Loucy (cell line): Measurements from ENCODE around the gene GLG1.

ENCODE experiments used
- CTCF ChIP-seq: fragments of 200-600 bp; sonication (generic); conservative IDR thresholded peaks from 2 replicates; pipeline ENCODE4 v1.5.1; 2014; ENCODE audit warnings: mild to moderate bottlenecking, antibody characterized with exemption, low read length
- EZH2phosphoT487 ChIP-seq: fragments of 200-600 bp; IDR thresholded peaks from 2 replicates; pipeline ENCODE4 v1.6.1; 2018; ENCODE audit warnings: antibody characterized with exemption, mild to moderate bottlenecking, moderate library complexity, borderline replicate concordance

DNA sequence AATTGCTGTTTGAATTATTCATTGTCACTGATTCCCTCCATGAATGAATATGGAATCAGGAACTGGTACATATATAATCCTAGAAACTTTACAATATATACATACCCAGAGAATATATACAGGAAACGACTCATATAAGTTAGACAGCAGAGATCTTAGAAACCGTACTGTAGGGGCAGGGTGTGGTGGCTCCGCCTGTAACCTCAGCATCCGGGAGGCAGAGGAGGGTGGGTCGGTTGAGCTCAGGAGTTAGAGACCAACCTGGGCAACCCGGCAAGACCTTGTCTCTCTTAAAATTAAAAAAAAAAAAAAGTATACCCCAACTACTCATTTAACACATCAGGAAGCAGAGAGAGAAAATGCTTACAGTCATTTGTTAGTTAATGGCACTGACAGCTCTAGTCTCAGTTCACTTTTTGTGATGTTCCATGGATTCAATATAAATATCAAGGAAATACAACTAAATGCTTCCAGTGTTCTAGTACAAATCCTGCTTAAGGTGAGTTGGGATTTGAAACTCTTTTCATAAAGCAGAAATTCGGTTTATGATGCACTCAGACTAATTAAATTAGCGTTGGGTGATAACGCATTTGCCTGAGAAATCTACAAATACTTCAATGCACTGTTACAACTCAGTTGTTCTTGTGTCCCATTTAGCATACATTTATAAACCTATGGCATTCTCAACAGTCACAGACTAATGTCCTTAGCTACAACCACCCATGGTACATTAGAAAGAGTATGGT is 5.6 kb downstream of the GLG1 start:
- no peak for TF ChIP-seq CTCF
- no peak for TF ChIP-seq EZH2phosphoT487
